ENCODE results near the gene AP4M1. TPM values are rescaled to one million over a fixed set of nuclear protein-coding genes. Genes with fewer than 3 reads are reported as not detected.

AP4M1 gene
- total and polyA plus RNA-seq, 10 of the 15 experiments (the other 5 are each of a cell fraction or from before 2014, with no cell fraction given): 0.77 to 16.1 (median 13.0) TPM

GRCh38 chr7:100088095-100088620 lies 13.3 kb upstream of the AP4M1 start:
- SMC1A ChIA-PET (ENCODE audit: uncharacterized antibody, unreplicated experiment): interaction anchor here (0.7 kb wide), 1 partner anchor 14 kb away, joined by 3 read pairs; the partner anchor contains the start of gene AP4M1
- Histone ChIP-seq H3K27me3 (replicated peaks in 1 of 2; ENCODE audit: control insufficient read depth in 2 of 2, insufficient read depth in 2 of 2, low read length in 1 of 2) (no peaks in the 10 kb centered on the region), H3K27ac (ENCODE audit: control insufficient read depth, insufficient read depth) (peak overlapping the region; percentile 84), H3K4me3 (peak overlapping the region; percentile 92), H2AFZ (ENCODE audit: control insufficient read depth, low read depth, low read length) (peak overlapping the region; percentile 91), H3K4me1 (ENCODE audit: control insufficient read depth, insufficient read depth, low read length) (peaks cover 6% of the 10 kb centered on the region), H3K9ac (ENCODE audit: control insufficient read depth, insufficient read depth, low read length) (peak overlapping the region; percentile 90), H3K79me2 (ENCODE audit: control insufficient read depth, insufficient read depth, low read length) (peaks cover 10% of the 10 kb centered on the region), H4K20me1 (ENCODE audit: control insufficient read depth, insufficient read depth) (no peaks in the 10 kb centered on the region), H3K9me3 (replicated peaks; ENCODE audit: control insufficient read depth, insufficient read depth, low read length) (no peaks in the 10 kb centered on the region), H3K4me2 (ENCODE audit: control insufficient read depth, insufficient read depth) (peak overlapping the region; percentile 100), H3K36me3 (ENCODE audit: control insufficient read depth in 2 of 2, insufficient read depth in 2 of 2, low read length in 1 of 2) (peaks cover 8 to 24% of the 10 kb centered on the region in 2 experiments)
- RAD21 ChIA-PET (ENCODE audit: unreplicated experiment): interaction anchor here (1.0 kb wide), 1 partner anchor 13 kb away, joined by 7 read pairs; the partner anchor contains the start of genes AP4M1 and MCM7
- WGBS (ENCODE audit: insufficient coverage, insufficient replicate concordance, low lambda C conversion rate, missing lambda C conversion rate): 68% methylated on average over 11 of the region's 11 CpGs
- TF ChIP-seq RAD51 (IDR thresholded peaks at IDR 0.05): no peak
- TF ChIP-seq, protein P1, sequence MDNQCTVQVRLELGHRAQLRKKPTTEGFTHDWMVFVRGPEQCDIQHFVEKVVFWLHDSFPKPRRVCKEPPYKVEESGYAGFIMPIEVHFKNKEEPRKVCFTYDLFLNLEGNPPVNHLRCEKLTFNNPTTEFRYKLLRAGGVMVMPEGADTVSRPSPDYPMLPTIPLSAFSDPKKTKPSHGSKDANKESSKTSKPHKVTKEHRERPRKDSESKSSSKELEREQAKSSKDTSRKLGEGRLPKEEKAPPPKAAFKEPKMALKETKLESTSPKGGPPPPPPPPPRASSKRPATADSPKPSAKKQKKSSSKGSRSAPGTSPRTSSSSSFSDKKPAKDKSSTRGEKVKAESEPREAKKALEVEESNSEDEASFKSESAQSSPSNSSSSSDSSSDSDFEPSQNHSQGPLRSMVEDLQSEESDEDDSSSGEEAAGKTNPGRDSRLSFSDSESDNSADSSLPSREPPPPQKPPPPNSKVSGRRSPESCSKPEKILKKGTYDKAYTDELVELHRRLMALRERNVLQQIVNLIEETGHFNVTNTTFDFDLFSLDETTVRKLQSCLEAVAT (IDR thresholded peaks at IDR 0.05): peak; percentile 69
- BruUV-seq (replicated peaks): no TSS peak
- FAIRE-seq: no peak
- intact Hi-C loops (cut with micrococcal nuclease; ENCODE audit: unreplicated experiment) (loop anchor here (10.0 kb wide), 1 partner anchor 173 kb away; the partner anchor contains the start of gene TRIM4), in situ Hi-C loops (cut with MboI) (no loop called here)
- CTCF ChIA-PET: interaction anchor here (0.8 to 1.1 kb wide), 5 partner anchors 14 to 175 kb away, joined by 3 to 4 read pairs (median 3); partner anchors contain the start of genes AP4M1, MCM7 and ZSCAN21
- ATAC-seq: peak; percentile 9
- no peak for DNase-seq (ENCODE audit: low read depth, low spot score)
- POLR2A ChIA-PET: interaction anchor here (0.5 to 3.9 kb wide), 7 partner anchors 13 to 1054 kb away, joined by 3 to 39 read pairs (median 5); partner anchors contain the start of genes AP4M1, MBLAC1 and MCM7
